Measurements from ENCODE around the gene MAP3K8. TPM values are rescaled to one million over a fixed set of nuclear protein-coding genes. Genes with fewer than 3 reads are reported as not detected.
A peak's percentile ranks its signal among the peaks of the same experiment; 100 is the strongest.

MAP3K8 gene
- total and polyA plus RNA-seq, 2 donors (not counting 1 experiment from before 2014, with no cell fraction given), result 97.0 to 99.2 TPM

- POLR2A ChIA-PET, result no interaction called here
- Histone ChIP-seq H3K27me3 (replicated peaks in 1 of 4; ENCODE audit: control extremely low read depth in 1 of 4, control insufficient read depth in 3 of 4, insufficient read depth in 4 of 4, low read length in 3 of 4) (peaks cover 0 to 3% (median 0%) of the 10 kb centered on the region in 4 experiments), H3K27ac (ENCODE audit: low read length in 2 of 2) (no peak overlapping the region), H2AFZ (ENCODE audit: insufficient read depth, low read depth, low read length, poor library complexity, severe bottlenecking) (no peak overlapping the region), H3K4me3 (ENCODE audit: control extremely low read depth in 1 of 5, extremely low read depth in 1 of 5, insufficient read depth in 1 of 5, low read depth in 2 of 5, low read length in 4 of 5) (no peak overlapping the region), H3K9ac (ENCODE audit: low read length) (no peak overlapping the region), H4K20me1 (ENCODE audit: control insufficient read depth, insufficient read depth, low read length, poor library complexity, severe bottlenecking) (no peaks in the 10 kb centered on the region), H3K36me3 (replicated peaks in 1 of 2; ENCODE audit: control extremely low read depth in 1 of 2, control insufficient read depth in 1 of 2, extremely low read depth in 1 of 2, insufficient read depth in 2 of 2, low read length in 1 of 2) (no peaks in the 10 kb centered on the region), H3K79me2 (ENCODE audit: control insufficient read depth, insufficient read depth, low read length) (no peaks in the 10 kb centered on the region), H3K9me3 (ENCODE audit: control extremely low read depth in 1 of 3, control insufficient read depth in 2 of 3, insufficient read depth in 1 of 3, low read length in 2 of 3) (no peaks in the 10 kb centered on the region), H3K4me2 (replicated peaks; ENCODE audit: low read depth, low read length, poor library complexity, severe bottlenecking) (no peak overlapping the region), H3K4me1 (ENCODE audit: control insufficient read depth in 2 of 2, insufficient read depth in 2 of 2, low read length in 2 of 2) (peaks cover 4 to 5% of the 10 kb centered on the region in 2 donors)
- Mint-ChIP-seq H3K4me1 (peaks cover 3% of the 10 kb centered on the region), H3K9me3 (ENCODE audit: insufficient read depth) (no peaks in the 10 kb centered on the region), H3K27me3 (peaks cover 18% of the 10 kb centered on the region), H3K4me3 (no peak overlapping the region), H3K27ac (no peak overlapping the region)
- intact Hi-C loops (cut with micrococcal nuclease), result loop anchor here (5.0 kb wide), 1 partner anchor 251 kb away; no protein-coding TSS in a partner anchor
- DNase-seq (no peak), ATAC-seq (ENCODE audit: low read depth) (no peak)
- CTCF ChIA-PET, result interaction anchor here (1.1 to 9.7 kb wide), 12 partner anchors 28 to 249 kb away, joined by 3 to 258 read pairs (median 9); no protein-coding TSS in a partner anchor
- no peak for TF ChIP-seq CTCF (IDR thresholded peaks at IDR 0.05)
- no peak for TF ChIP-seq EZH2 (IDR thresholded peaks at IDR 0.05; ENCODE audit: borderline replicate concordance, insufficient read depth, low read depth, low read length, poor library complexity, severe bottlenecking)
- no CpG with 5 or more reads among the region's 7 CpGs for WGBS (ENCODE audit: insufficient coverage)
Measured at GRCh38 chr10:30391266-30391665, 42.7 kb upstream of the MAP3K8 start.

- DNase-seq, result peak; percentile 82
- no peaks in the 10 kb centered on the region for H3K79me2 ChIP-seq (ENCODE audit: control insufficient read depth, insufficient read depth, low read length)
- no peaks in the 10 kb centered on the region for H4K20me1 ChIP-seq (ENCODE audit: control insufficient read depth, insufficient read depth, low read length, poor library complexity, severe bottlenecking)
- peak overlapping the region; percentile 52 for H3K4me2 ChIP-seq (replicated peaks; ENCODE audit: low read depth, low read length, poor library complexity, severe bottlenecking)
- H3K9me3 ChIP-seq (ENCODE audit: control extremely low read depth in 1 of 3, control insufficient read depth in 2 of 3, insufficient read depth in 1 of 3, low read length in 2 of 3), result no peaks in the 10 kb centered on the region
- WGBS (ENCODE audit: insufficient coverage), result 12% methylated on average over 17 of the region's 17 CpGs
- no peak overlapping the region for H3K27ac ChIP-seq (ENCODE audit: low read length in 2 of 2)
- H3K4me3 ChIP-seq (ENCODE audit: control extremely low read depth in 1 of 5, extremely low read depth in 1 of 5, insufficient read depth in 1 of 5, low read depth in 2 of 5, low read length in 4 of 5), result no peak overlapping the region
- H3K36me3 ChIP-seq (replicated peaks in 1 of 2; ENCODE audit: control extremely low read depth in 1 of 2, control insufficient read depth in 1 of 2, extremely low read depth in 1 of 2, insufficient read depth in 2 of 2, low read length in 1 of 2), result no peaks in the 10 kb centered on the region
- TF ChIP-seq CTCF (IDR thresholded peaks at IDR 0.05) (peak; percentile 97), EZH2 (IDR thresholded peaks at IDR 0.05; ENCODE audit: borderline replicate concordance, insufficient read depth, low read depth, low read length, poor library complexity, severe bottlenecking) (no peak)
- H3K27me3 ChIP-seq (replicated peaks in 1 of 4; ENCODE audit: control extremely low read depth in 1 of 4, control insufficient read depth in 3 of 4, insufficient read depth in 4 of 4, low read length in 3 of 4), result no peaks in the 10 kb centered on the region
- Mint-ChIP-seq H3K4me1 (peaks cover 3% of the 10 kb centered on the region), H3K4me3 (no peak overlapping the region), H3K27ac (no peak overlapping the region), H3K9me3 (ENCODE audit: insufficient read depth) (no peaks in the 10 kb centered on the region), H3K27me3 (peaks cover 15% of the 10 kb centered on the region)
- no peak overlapping the region for H3K9ac ChIP-seq (ENCODE audit: low read length)
- ATAC-seq (ENCODE audit: low read depth), result peak; percentile 100
- peaks cover 4 to 5% of the 10 kb centered on the region in 2 donors for H3K4me1 ChIP-seq (ENCODE audit: control insufficient read depth in 2 of 2, insufficient read depth in 2 of 2, low read length in 2 of 2)
- POLR2A ChIA-PET, result no interaction called here
- CTCF ChIA-PET, result interaction anchor here (0.6 to 9.7 kb wide), 27 partner anchors 10 to 326 kb away, joined by 3 to 258 read pairs (median 6); no protein-coding TSS in a partner anchor
- H2AFZ ChIP-seq (ENCODE audit: insufficient read depth, low read depth, low read length, poor library complexity, severe bottlenecking), result peak overlapping the region; percentile 56
- intact Hi-C loops (cut with micrococcal nuclease), result loop anchor here (1.0 to 5.0 kb wide), 5 partner anchors 22 to 250 kb away; no protein-coding TSS in a partner anchor
Measured at GRCh38 chr10:30392564-30392990, 41.4 kb upstream of the MAP3K8 start.

All from B cell (primary cell).